Astrocyte (in vitro differentiated cells and primary cell): ENCODE data around the gene GPER1. TPM values are rescaled to one million over a fixed set of nuclear protein-coding genes. Genes with fewer than 3 reads are reported as not detected.

ENCODE experiments used
- DNase-seq: peaks from one replicate; pipeline ENCODE4 v3.0.0-alpha.2; 2010; ENCODE audit warnings: low read depth
- FAIRE-seq: peaks from 2 replicates; lab custom pipeline; 2011; peaks lifted over from hg19 to GRCh38; lab: Jason Lieb, UNC
- H2AFZ ChIP-seq: 2 replicates; pipeline ENCODE4 v1.6.0; 2012; ENCODE audit warnings: low read depth, low read length, inconsistent platforms
- H3K27ac ChIP-seq: 2 replicates; pipeline ENCODE4 v1.5.1; 2011; ENCODE audit warnings: low read depth, low read length, inconsistent platforms
- H3K27me3 ChIP-seq: 2 replicates; pipeline ENCODE4 v1.6.0; 2011; ENCODE audit warnings: low read length, inconsistent platforms; ENCODE audit not compliant: insufficient read depth
- H3K36me3 ChIP-seq: 2 replicates; pipeline ENCODE4 v1.5.1; 2011; ENCODE audit warnings: low read length, inconsistent platforms; ENCODE audit not compliant: insufficient read depth
- H3K4me1 ChIP-seq: 2 replicates; pipeline ENCODE4 v1.5.1; 2011; ENCODE audit warnings: low read length, inconsistent platforms; ENCODE audit not compliant: insufficient read depth
- H3K4me2 ChIP-seq: 2 replicates; pipeline ENCODE4 v1.6.0; 2012; ENCODE audit warnings: low read length, inconsistent platforms
- H3K4me3 ChIP-seq: 2 replicates; pipeline ENCODE4 v1.5.1; 2011; ENCODE audit warnings: low read depth, mild to moderate bottlenecking, low read length, inconsistent platforms; ENCODE audit not compliant: insufficient read depth
- H3K79me2 ChIP-seq: 2 replicates; pipeline ENCODE4 v1.6.0; 2012; ENCODE audit warnings: mild to moderate bottlenecking, low read length, inconsistent platforms; ENCODE audit not compliant: insufficient read depth
- H3K9ac ChIP-seq: 2 replicates; pipeline ENCODE4 v1.6.0; 2012; ENCODE audit warnings: mild to moderate bottlenecking, low read length, inconsistent platforms
- H3K9me3 ChIP-seq: 2 replicates; pipeline ENCODE4 v1.5.1; 2012; ENCODE audit warnings: low read depth, mild to moderate bottlenecking, low read length, inconsistent platforms; ENCODE audit not compliant: insufficient read depth
- H4K20me1 ChIP-seq: 2 replicates; pipeline ENCODE4 v1.6.0; 2012; ENCODE audit warnings: low read length, inconsistent platforms; ENCODE audit not compliant: insufficient read depth
- H3K27ac Mint-ChIP-seq: one replicate; pipeline ENCODE4 v1.8.0; 2021; ENCODE audit warnings: mild to moderate bottlenecking, mixed read lengths; ENCODE audit not compliant: unreplicated experiment
- H3K27me3 Mint-ChIP-seq: one replicate; pipeline ENCODE4 v1.8.0; 2021; ENCODE audit warnings: low read depth, mixed read lengths; ENCODE audit not compliant: unreplicated experiment
- H3K36me3 Mint-ChIP-seq: one replicate; pipeline ENCODE4 v1.8.0; 2021; ENCODE audit warnings: low read depth, mixed read lengths; ENCODE audit not compliant: unreplicated experiment
- H3K4me1 Mint-ChIP-seq: one replicate; pipeline ENCODE4 v1.8.0; 2021; ENCODE audit warnings: low read depth, mixed read lengths; ENCODE audit not compliant: unreplicated experiment
- H3K4me3 Mint-ChIP-seq: one replicate; pipeline ENCODE4 v1.8.0; 2021; ENCODE audit warnings: mild to moderate bottlenecking, moderate library complexity, mixed read lengths; ENCODE audit not compliant: unreplicated experiment
- H3K9me3 Mint-ChIP-seq: one replicate; pipeline ENCODE4 v1.8.0; 2021; ENCODE audit warnings: mild to moderate bottlenecking, mixed read lengths; ENCODE audit not compliant: unreplicated experiment
- EZH2 ChIP-seq: IDR thresholded peaks from 2 replicates; pipeline ENCODE4 v1.6.1; 2012; ENCODE audit warnings: mild to moderate bottlenecking, low read length, inconsistent platforms; ENCODE audit not compliant: insufficient read depth
- total RNA-seq: library from RNA; stranded (reverse); gene quantifications from 2 replicates; pipeline ENCODE4 v1.2.1, GENCODE V29; 2021
- TF ChIP-seq, protein P1 (sequence below): IDR thresholded peaks from 2 replicates; pipeline ENCODE4 v1.5.1; 2011; ENCODE audit warnings: low read depth, mild to moderate bottlenecking, inconsistent platforms, low read length, moderate library complexity; ENCODE audit not compliant: insufficient read depth

GPER1 gene
- total RNA-seq, 1 donor from 2014 or later = 17.4 TPM

DNA sequence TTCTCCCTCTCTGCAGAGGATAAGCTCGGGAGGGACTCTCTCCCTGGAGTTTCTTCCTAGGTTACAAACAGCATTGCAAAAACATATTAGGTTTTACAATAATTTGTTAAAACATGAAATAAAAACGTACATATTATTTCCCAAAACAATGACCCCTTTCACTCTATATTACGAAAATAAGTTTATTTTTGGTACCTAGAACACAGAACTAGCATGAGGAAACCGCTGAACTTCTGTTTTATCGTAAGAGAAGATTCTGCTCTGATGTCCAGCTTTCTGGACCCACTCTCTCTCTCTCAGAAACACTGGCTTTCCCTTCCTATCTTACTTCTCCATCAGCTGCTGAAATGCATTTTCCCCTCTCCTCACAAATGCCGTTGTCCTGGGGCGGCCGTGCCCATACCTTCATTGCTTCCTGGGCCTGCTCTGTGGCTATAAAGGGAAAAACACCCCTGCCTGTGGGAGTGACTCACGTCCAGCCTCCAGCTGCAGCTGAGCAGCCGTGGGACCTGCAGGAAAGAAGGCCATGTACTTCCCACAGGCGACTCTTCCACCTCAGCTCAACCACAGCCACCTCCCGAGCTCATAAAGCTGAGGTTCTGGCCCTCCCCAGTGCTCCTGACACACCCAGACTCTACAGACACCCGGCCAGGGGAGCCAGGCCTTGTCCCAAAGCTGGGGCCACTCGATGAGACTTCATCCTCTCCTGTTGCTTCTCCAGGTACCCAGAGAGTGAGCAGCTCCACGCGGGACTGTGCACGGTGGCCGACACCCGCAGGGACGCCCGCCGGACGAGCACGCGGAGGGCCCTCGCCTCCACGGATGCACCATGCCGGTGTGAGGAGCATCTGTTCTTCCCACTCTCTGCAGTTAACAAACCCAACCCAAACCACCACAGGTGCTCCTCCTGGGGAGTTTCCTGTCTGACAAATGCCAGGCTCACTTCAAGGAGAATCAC, 3.1 kb downstream of the GPER1 start:
- FAIRE-seq = no peak
- H3K4me3 Mint-ChIP-seq = peak overlapping the region; percentile 12
- H3K4me2 ChIP-seq = peak overlapping the region; percentile 4
- peaks cover 39% of the 10 kb centered on the region for H3K4me1 Mint-ChIP-seq
- TF ChIP-seq, protein P1, sequence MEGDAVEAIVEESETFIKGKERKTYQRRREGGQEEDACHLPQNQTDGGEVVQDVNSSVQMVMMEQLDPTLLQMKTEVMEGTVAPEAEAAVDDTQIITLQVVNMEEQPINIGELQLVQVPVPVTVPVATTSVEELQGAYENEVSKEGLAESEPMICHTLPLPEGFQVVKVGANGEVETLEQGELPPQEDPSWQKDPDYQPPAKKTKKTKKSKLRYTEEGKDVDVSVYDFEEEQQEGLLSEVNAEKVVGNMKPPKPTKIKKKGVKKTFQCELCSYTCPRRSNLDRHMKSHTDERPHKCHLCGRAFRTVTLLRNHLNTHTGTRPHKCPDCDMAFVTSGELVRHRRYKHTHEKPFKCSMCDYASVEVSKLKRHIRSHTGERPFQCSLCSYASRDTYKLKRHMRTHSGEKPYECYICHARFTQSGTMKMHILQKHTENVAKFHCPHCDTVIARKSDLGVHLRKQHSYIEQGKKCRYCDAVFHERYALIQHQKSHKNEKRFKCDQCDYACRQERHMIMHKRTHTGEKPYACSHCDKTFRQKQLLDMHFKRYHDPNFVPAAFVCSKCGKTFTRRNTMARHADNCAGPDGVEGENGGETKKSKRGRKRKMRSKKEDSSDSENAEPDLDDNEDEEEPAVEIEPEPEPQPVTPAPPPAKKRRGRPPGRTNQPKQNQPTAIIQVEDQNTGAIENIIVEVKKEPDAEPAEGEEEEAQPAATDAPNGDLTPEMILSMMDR = no peak
- TF ChIP-seq EZH2 = no peak
- peaks cover 16% of the 10 kb centered on the region for H3K36me3 Mint-ChIP-seq
- no peak overlapping the region for H3K4me3 ChIP-seq
- no peaks in the 10 kb centered on the region for H3K36me3 ChIP-seq
- no peaks in the 10 kb centered on the region for H3K27me3 ChIP-seq
- peak; percentile 25 for DNase-seq
- no peaks in the 10 kb centered on the region for H3K9me3 Mint-ChIP-seq
- H3K4me1 ChIP-seq = peaks cover 43% of the 10 kb centered on the region
- no peak overlapping the region for H3K27ac ChIP-seq
- H3K27ac Mint-ChIP-seq = peak overlapping the region; percentile 89
- H4K20me1 ChIP-seq = peaks cover 78% of the 10 kb centered on the region
- peaks cover 3% of the 10 kb centered on the region for H3K79me2 ChIP-seq
- H2AFZ ChIP-seq = no peak overlapping the region
- H3K9ac ChIP-seq = no peak overlapping the region
- H3K27me3 Mint-ChIP-seq = no peaks in the 10 kb centered on the region
- no peaks in the 10 kb centered on the region for H3K9me3 ChIP-seq

DNA sequence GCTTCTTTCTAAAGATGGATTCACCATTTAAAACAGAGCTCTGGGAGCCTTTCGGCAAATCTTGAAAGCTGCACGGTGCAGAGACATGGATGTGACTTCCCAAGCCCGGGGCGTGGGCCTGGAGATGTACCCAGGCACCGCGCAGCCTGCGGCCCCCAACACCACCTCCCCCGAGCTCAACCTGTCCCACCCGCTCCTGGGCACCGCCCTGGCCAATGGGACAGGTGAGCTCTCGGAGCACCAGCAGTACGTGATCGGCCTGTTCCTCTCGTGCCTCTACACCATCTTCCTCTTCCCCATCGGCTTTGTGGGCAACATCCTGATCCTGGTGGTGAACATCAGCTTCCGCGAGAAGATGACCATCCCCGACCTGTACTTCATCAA, 3.7 kb downstream of the GPER1 start:
- H3K4me3 ChIP-seq = no peak overlapping the region
- H3K9me3 Mint-ChIP-seq = no peaks in the 10 kb centered on the region
- H4K20me1 ChIP-seq = peaks cover 78% of the 10 kb centered on the region
- H3K36me3 Mint-ChIP-seq = peaks cover 14% of the 10 kb centered on the region
- DNase-seq (no peak), FAIRE-seq (no peak)
- peaks cover 37% of the 10 kb centered on the region for H3K4me1 Mint-ChIP-seq
- no peak overlapping the region for H2AFZ ChIP-seq
- no peak overlapping the region for H3K27ac ChIP-seq
- H3K27ac Mint-ChIP-seq = no peak overlapping the region
- TF ChIP-seq, protein P1 = no peak
- no peak for TF ChIP-seq EZH2
- no peaks in the 10 kb centered on the region for H3K9me3 ChIP-seq
- H3K27me3 ChIP-seq = no peaks in the 10 kb centered on the region
- H3K4me3 Mint-ChIP-seq = no peak overlapping the region
- peaks cover 3% of the 10 kb centered on the region for H3K79me2 ChIP-seq
- H3K36me3 ChIP-seq = no peaks in the 10 kb centered on the region
- H3K4me1 ChIP-seq = peaks cover 43% of the 10 kb centered on the region
- H3K9ac ChIP-seq = no peak overlapping the region
- no peak overlapping the region for H3K4me2 ChIP-seq
- H3K27me3 Mint-ChIP-seq = no peaks in the 10 kb centered on the region
